ENCODE measurements around the gene RBPJL. TPM values are rescaled to one million over a fixed set of nuclear protein-coding genes. Genes with fewer than 3 reads are reported as not detected.

The RBPJL gene
- total and polyA plus RNA-seq, 2 of the 13 experiments (the other 11 are each of a cell fraction or from before 2014, with no cell fraction given): not detected

- TF ChIP-seq ZSCAN22 (CRISPR knock-in tag; IDR thresholded peaks at IDR 0.05): peak; percentile 85
- TF ChIP-seq USF2 (IDR thresholded peaks at IDR 0.05; ENCODE audit: low read depth, low read length): peak; percentile 11; the same call in 1 of the 2 replicates
- TF ChIP-seq USF2 (CRISPR knock-in tag; IDR thresholded peaks at IDR 0.05; ENCODE audit: borderline replicate concordance): peak; percentile 64; the same call in 1 of the 2 replicates
- TF ChIP-seq, protein P1, sequence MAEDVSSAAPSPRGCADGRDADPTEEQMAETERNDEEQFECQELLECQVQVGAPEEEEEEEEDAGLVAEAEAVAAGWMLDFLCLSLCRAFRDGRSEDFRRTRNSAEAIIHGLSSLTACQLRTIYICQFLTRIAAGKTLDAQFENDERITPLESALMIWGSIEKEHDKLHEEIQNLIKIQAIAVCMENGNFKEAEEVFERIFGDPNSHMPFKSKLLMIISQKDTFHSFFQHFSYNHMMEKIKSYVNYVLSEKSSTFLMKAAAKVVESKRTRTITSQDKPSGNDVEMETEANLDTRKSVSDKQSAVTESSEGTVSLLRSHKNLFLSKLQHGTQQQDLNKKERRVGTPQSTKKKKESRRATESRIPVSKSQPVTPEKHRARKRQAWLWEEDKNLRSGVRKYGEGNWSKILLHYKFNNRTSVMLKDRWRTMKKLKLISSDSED (CRISPR knock-in tag; IDR thresholded peaks at IDR 0.05): no peak
- TF ChIP-seq KIAA2018 (CRISPR knock-in tag; IDR thresholded peaks at IDR 0.05; ENCODE audit: borderline replicate concordance): peak; percentile 96; the same call in 1 of the 2 replicates
- no peak; the same call in 1 of the 2 replicates for TF ChIP-seq FUBP1 (CRISPR knock-in tag; IDR thresholded peaks at IDR 0.05; ENCODE audit: borderline replicate concordance)
- peak; percentile 84; the same call in 1 of the 2 replicates for TF ChIP-seq ZNF558 (CRISPR knock-in tag; IDR thresholded peaks at IDR 0.05; ENCODE audit: borderline replicate concordance)
- peak; percentile 96 for TF ChIP-seq MEF2D (CRISPR knock-in tag; IDR thresholded peaks at IDR 0.05)
- 0 out of 2 replicates have a peak, but pooled peaks have one; percentile 46 for TF ChIP-seq ZNF879 (CRISPR knock-in tag; IDR thresholded peaks at IDR 0.05)
- TF ChIP-seq, protein P2, sequence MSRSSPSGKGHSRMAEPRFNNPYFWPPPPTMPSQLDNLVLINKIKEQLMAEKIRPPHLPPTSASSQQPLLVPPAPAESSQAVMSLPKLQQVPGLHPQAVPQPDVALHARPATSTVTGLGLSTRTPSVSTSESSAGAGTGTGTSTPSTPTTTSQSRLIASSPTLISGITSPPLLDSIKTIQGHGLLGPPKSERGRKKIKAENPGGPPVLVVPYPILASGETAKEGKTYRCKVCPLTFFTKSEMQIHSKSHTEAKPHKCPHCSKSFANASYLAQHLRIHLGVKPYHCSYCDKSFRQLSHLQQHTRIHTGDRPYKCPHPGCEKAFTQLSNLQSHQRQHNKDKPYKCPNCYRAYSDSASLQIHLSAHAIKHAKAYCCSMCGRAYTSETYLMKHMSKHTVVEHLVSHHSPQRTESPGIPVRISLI (CRISPR knock-in tag; IDR thresholded peaks at IDR 0.05; ENCODE audit: borderline replicate concordance): peak; percentile 78
Observed at GRCh38 chr20:45362804-45363610, 56.4 kb downstream of the RBPJL start, which contains the start of gene SYS1 (continued).

Data from HepG2 (cell line).